HG02642 (cell line): Measurements from ENCODE around the gene ANO9.
"Not testable (repeated sequence)": the region's sequence is repeated elsewhere in the genome, so short reads cannot be mapped to it uniquely, and the experiment has no call there.

Source experiments
- ATAC-seq: cut with Tn5 transposase; IDR thresholded peaks from one replicate; pipeline ENCODE4 v1.9.1; 2021; ENCODE audit warnings: mild to moderate bottlenecking; ENCODE audit not compliant: unreplicated experiment, poor library complexity

Gene ANO9

DNA sequence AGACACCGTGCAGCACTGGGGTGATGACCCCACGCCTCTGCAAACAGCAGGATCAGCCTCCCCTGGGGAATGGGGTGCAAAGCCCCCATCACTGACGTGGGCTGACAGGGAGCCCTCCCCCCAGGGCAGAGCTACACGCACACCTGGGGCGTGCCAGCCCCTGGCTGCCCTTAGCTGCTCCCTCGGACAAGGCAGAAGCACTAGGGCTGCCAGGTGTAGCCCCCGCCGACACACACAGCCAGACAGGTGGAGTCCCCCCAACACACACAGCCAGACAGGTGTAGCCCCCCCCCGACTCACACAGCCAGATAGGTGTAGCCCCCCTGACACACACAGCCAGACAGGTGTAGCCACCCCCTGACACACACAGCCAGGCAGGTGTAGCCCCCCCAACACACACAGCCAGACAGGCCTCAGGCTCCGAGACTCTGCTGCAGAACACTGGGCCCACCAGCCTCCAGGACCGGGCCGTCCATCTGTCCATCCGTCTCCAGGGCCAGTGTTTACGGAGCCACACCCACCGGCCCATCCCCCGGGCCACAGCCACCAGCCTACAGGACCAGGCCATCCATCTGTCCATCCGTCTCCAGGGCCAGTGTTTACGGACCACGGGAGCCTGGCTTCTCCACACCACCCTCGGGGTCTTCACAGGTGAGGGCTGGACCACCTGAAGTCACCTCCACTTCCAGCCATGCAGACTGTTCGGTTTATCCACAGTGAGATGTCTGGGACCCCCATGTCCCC is 3.5 kb downstream of the ANO9 start:
- ATAC-seq, result no peak

DNA sequence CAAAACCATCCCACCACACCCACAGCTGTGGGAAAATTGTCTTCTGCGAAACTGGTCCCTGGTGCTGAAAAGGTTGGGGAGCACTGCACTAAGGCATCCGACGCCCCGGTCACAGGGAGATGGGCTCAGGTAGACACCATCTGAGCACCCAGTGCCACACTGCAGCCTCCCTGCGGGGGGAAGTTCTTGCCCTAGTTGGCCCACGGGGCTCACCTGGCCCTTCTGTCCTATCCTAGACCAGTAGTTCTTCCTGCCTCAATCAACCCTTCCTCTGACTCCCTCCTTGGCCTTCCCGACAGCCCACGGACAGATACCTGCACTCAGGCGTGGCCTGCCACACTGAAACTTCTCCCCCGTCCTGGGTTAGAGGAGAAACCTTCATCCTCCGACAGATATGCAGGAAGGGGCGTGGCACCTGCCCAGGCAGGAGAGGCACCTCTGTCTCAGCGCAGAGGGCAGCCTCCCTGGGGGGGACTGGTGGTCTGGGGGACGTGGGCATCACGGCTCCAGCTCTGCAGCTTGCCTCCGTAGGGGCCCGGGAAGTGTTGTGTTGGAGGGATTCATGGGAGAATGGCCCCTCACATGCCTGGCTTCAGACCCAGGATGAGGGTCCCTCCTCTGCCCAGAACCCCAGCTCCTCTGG is 4.5 kb downstream of the ANO9 start:
- no peak for ATAC-seq

DNA sequence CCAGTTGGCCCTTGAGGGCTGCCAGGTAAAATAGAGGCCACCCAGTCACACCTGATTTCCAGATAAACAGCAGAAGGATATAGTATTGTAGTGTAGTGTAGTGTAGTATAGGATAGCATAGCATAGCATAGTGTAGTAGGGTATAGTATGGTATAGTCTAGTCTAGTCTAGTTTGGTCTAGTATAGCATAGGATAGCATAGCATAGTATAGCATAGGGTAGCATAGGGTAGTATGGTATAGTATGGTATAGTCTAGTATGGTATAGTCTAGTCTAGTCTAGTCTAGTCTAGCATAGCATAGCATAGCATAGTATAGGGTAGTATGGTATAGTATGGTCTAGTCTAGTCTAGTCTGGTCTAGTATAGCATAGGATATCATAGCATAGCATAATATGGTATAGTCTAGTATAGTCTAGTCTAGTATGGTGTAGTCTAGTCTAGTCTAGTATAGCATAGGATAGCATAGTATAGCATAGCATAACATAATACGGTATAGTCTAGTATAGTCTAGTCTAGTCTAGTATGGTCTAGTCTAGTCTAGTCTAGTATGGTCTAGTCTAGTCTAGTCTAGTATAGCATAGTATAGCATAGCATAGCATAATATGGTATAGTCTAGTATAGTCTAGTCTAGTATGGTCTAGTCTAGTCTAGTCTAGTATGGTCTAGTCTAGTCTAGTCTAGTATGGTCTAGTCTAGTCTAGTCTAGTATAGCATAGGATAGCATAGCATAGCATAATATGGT is 6.6 kb downstream of the ANO9 start:
- ATAC-seq, result not testable (repeated sequence)

DNA sequence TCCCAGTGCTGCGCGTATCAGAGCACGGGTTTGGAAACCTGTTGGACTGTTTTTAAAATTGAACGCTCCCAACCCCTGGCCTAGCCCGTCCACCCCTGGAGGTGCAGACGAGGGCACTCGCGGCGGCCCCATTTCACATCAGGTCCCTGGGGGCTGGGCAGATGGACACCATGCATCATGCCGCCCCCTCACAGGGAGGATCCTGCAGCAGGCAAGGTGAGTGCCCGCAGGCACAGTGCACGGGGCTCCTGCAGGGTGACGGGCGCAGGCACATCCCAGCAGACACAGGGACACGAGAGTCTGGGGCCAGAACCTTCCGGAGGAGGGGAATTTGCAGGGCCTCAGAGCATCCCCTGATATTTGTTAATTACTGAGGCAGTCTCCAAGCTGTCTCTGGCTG is 7.3 kb downstream of the ANO9 start:
- no peak for ATAC-seq

DNA sequence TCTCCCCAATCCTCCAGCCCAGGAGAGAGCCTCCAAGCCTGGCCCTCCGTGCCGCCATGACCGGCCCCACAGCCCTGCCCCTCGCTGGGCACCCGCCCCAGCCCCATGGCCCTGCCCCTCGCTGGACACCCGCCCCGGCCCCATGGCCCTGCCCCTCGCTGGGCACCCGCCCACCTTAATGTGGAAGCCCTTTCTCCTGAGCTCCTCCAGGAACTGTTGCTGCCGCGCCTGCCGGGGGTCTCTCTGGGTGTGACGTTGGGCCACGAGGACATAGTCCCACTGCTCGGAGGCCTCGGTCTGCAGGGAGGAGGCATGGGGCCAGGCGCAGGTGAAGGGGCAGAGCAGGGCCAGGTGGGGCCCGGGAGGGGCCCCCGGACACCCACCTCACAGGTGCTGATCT is 8.2 kb downstream of the ANO9 start:
- ATAC-seq, result no peak

DNA sequence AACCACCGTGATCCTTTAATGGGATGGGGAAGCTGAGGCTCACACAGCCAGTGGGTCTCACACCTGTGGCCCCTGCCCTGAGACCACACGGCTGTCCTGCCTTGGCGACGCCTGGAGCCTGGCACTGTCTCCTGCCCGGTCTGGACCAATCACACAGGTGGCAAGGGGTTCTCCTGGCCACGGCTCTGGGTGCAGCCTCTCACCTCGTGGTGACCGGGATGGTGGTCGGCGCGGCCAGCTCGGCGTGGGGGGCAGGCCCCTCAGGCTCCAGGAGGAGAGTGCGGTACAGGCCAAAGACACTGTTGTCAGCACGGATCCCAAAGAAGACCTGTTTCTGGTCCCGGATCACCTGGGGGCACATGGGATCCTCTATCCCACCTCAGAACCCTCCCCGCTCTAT is 8.7 kb downstream of the ANO9 start:
- no peak for ATAC-seq

DNA sequence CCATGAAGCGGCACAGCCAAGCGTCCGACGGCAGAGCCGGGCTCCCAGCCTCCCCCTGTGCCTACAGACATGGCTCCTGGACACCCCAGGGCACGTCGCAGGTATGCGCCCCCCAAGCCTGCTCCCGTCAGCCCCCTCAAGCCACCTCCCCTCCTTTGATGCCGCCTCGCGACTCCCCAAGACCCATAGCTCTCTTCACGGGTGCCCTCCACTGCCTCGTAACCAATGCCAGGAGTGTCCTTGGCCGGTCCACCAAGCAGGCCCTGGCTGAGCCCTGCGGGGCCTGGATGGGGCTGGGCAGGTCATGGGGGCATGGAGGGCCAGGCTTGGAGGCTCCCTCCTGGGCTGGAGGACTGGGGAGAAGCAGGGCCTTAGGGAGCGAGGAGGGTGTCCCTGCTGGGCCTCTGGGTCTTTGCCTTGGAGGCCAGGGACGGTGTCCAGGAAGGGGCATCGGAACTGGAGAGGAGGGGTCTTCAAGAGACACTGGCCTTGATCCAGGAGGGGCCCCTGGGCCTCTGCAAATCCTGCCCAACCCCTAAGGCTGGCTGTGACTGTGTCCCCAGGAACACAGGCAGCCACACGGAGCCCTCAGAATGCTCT is 9.2 kb downstream of the ANO9 start:
- ATAC-seq, result no peak

DNA sequence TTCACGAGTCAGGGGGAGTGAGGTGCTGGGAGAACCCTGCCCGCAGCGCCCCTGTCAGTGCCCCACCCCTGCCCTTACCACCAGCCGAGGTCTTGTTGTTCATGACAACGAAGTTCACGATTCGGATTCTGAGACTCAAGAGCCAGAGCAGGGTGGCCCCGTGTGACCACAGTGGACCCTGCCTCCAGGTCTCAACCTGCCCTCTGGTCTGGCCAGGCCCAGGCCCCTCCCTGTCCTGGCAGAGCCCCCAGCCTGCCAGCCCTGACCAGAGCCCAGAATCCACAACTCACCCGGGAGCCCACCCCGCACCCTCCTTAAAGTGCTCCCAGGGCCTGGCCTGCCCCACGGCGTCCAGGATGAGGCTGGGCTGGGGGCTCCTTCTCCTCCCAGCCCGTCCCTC is 9.9 kb downstream of the ANO9 start:
- ATAC-seq, result no peak

DNA sequence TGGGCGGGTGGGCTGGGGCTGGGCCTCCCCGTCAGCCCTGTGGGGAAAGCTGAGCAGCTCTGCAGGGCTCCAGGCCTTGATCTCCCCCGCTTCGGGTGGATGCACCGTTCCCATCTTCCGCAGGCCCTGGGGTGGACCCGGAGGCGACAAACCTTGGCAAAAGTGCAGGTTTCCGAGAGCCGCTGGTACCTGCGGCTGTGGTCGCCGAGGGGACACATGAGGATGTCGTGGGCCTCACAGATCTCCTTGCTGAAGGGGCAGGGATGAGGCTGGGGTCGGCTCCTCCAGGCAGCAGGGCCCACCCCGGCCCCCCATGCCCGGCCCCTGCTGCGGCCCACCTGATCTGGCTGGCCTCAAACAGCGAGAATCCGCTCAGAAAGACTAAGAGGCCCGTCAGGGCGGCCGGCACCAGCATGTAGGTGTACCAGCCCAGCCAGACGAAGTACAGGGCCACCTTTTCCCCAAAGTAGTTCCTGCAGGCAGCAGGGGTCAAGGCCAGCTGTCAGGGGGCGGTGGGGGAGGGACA is 11.8 kb downstream of the ANO9 start:
- ATAC-seq, result no peak

DNA sequence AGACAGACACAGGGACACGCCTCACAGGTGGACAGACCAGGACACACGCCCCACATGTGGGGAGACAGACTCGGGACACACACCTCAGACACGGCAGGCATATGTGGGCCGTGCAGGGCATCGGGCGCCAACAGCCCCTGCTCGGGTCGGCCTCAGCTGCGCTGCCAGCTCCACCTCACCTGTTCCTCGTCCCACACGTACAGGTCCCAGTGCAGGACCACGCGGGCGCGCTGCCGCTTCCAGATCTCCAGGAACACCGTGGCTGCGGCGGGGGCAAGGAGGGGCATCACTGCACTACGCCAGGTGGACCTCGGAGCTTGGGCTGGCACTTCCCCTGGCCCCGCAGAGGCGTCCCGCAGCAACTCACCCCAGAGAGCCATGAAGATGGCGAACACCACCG is 12.4 kb downstream of the ANO9 start:
- no peak for ATAC-seq

DNA sequence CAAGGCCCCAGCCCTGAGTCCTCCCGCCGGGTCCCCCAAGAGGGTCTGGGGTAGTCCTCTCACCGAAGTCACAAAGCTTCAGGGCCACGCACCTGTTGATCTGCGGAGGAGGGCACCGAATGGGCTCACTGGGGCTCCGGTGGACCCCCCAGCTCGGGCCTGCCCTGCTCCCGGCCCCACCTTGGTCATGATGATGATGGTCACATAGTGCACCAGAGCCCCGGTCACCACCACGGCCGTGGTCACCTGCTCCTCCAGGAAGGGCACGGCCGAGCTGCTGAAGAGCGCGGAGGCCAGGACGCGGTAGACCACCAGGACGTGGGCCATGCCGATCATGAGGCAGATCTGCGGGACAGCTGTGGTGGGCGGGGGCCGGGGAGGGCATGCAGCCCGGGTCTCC is 13.5 kb downstream of the ANO9 start:
- ATAC-seq, result no peak

DNA sequence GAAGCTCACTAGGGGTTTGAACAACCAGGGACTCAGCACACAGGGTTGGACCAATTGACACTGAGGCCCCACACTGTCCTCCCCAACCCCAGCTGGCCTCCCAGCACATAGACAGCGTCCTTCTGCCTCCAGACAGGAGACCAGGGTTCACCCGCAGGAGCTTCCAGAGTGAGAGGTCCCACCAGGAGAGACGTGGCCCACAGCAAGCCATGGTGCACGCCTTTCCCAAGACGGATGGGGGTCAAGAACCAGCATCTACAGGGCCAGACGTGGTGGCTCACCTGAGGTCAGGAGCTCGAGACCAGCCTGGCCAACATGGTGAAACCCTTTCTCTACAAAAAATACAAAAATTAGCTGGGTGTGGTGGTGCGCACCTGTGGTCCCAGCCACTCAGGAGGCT is 15.0 kb downstream of the ANO9 start:
- ATAC-seq, result no peak

DNA sequence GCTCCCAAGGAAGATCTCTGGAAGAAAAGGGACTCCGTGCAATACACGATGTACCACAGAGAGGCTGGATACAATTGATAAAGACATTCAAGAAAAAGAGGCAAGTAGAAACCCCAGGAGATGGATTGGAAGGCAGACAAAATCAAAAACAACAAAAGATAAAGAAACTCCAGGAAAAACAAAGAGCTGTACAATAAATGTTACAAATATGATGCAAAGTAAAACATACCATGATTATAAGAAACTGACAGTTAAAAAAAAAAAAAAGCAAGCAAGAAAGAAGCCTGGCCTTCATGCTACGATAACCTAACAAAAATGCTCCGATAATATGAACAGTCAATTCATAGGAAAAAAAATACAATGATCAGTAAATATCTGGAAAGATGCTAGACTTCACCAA is 16.5 kb downstream of the ANO9 start:
- ATAC-seq, result no peak

DNA sequence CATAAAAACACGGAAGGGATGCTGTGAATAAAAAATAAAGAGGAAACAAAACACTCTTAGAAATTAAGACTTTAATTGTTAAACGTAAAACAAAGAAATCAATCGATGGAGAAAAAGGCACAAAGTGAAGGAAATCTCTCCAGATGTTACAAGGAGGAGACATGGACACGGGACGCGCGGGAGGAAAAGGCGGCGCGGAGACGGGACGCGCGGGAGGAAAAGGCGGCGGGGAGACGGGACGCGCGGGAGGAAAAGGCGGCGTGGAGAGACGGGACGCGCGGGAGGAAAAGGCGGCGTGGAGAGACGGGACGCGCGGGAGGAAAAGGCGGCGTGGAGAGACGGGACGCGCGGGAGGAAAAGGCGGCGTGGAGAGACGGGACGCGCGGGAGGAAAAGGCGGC is 17.0 kb downstream of the ANO9 start:
- not testable (repeated sequence) for ATAC-seq

DNA sequence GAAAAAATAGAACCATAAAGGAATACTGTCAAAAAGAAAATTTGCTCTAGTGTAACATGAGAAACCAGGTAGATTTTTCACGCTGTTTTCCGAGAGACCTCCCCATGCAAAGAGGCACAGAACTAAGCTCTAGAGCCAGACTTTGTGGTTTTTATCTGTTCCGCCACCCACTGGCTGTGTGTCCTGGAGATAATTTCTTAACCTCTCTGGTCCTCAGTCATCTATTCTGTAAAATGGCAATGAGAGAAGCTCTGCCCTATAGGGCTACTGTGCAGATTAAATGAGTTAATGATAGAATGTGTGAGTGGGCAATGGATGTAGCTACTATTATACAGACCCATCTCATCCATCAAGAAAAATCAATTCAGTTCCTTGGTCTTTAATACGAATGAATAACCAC is 17.6 kb downstream of the ANO9 start:
- no peak for ATAC-seq

DNA sequence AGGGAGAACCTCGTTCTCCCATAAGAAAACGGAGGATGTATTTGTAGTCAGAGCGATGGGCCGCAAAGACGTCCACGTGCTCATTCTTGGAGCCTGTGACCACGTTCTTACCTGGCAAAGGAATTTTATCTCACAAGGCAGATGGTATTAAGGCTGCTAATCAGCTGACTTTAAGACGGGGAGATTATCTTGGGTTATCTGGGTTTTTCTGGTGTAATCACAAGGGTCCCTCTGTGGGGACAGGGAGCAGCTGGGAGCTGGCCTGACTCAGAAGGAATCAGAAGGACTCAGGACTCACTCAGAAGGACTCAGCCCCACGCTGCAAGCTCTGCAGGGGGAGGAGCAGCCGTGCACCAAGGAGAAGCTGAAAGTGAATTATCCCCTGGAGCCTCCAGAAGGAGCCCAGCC is 19.6 kb downstream of the ANO9 start:
- no peak for ATAC-seq

DNA sequence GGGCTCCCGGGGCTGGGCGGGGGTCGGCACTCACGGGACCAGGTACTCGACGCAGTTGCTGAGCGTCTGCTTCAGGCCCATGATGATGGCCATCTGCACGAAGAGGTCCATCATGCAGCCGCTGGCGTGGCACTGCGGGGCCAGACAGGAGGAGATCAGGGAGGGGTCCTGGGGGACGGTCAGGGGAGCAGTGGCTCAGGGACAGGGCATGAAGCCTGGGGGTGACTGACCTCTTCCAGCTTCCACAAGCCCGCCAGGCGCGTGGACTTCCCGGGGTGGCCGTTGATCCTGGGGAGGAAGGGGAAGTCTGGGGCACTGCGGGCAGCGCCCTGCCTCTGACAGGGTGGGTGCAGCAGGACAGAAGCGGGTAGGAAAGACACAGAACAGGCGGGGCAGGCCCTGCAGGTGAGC is 20.9 kb downstream of the ANO9 start:
- ATAC-seq, result no peak

DNA sequence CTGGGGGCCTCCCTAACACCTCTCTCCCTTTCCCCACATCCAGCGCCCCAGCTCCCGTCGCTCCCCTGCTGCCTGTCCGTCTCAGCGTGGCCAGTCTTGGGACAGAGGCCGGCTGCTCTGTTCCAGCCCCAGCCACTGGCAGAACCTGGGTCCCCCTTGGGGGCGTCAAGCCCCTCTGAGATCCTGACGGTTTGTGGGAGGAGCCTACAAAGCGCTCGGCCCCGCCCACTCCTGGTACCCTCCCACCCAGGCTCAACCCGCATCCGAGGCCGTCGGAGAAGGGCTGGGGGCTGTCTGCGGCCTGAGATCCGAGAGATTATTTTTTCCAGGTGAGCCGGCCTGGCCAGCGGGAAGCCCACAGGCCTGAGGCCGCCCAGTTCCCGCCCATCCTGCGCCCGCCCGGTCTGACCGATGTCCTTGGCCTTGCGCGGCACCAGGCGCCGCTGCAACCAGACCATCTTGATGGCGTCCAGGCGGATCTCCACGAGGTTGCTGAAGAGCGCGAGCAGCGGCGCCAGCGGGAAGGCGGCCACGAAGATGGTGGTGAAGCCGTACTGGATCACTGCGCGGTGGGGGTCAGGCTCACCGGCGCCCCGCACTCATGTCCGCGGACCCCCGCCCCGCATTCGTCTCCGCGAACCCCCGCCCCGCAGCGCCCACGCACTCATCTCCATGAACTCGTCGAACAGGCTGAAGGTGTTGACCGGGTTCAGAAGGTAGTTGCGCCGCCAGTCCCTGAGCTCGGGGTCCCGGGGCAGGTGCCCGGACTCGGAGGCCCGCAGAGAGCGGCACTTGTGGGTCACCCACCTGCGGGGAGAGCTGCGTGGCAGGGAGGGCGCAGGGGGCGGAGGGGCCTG is 21.5 kb downstream of the ANO9 start:
- no peak for ATAC-seq

DNA sequence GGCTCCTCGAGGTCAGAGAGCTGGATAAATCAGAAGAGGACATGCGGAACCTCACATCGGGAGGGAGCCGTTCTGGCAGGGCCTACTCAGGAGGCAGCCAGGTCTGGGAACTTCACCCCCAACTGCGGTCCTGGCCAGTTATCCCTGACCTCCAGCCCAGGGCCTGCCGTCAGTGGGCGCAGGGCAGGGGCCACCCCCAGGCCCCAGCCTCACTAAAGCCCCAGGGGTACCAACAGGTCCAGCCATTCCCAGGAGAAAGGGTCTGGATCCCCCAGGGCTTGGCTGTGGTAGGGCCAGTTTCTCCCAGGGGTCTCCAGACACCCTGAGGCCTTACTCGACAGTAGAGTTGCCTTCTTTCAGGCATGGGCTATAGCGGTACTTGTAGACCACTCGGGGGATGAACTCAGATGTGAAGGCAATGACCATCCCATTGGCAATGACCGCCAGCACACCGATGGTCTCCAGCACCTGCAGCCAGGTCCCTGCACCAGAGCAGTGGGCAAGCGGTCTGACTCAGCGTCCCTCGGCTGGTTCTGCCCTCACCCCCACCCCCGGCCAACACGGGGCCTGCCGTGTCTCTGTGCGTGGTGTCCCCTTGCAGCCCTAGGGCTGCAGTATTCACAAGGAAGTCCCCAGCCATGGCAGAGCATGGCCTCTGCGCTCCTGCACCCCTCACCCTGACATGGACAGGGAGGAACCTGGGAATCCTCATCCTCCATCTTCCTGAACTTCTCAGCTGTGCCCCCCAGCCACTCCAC is 22.4 kb downstream of the ANO9 start:
- no peak for ATAC-seq
